Smooth muscle cell (in vitro differentiated cells): ENCODE measurements around the gene LAMA3. TPM values are rescaled to one million over a fixed set of nuclear protein-coding genes. Genes with fewer than 3 reads are reported as not detected.

ENCODE experiments used
- DNase-seq: peaks from one replicate; lab custom pipeline; 2025; ENCODE audit not compliant: unreplicated experiment; lab: John Stamatoyannopoulos, UW
- H2AFZ ChIP-seq: fragments of 200-600 bp; sonication (generic); 2 replicates; pipeline ENCODE4 v1.6.0; 2016; ENCODE audit warnings: antibody characterized with exemption, low read depth, mild to moderate bottlenecking
- H3F3A ChIP-seq: fragments of 200-600 bp; sonication (generic); 2 replicates; pipeline ENCODE4 v1.6.0; 2017; ENCODE audit warnings: antibody characterized with exemption, low read depth
- H3K27ac ChIP-seq: fragments of 200-600 bp; sonication (generic); 2 replicates; pipeline ENCODE4 v1.5.1; 2016; ENCODE audit warnings: low read depth, mild to moderate bottlenecking
- H3K27me3 ChIP-seq: fragments of 200-600 bp; sonication (generic); 2 replicates; pipeline ENCODE4 v1.6.1; 2016; ENCODE audit warnings: low read depth, mild to moderate bottlenecking
- H3K36me3 ChIP-seq: fragments of 200-600 bp; sonication (generic); 2 replicates; pipeline ENCODE4 v1.5.1; 2016; ENCODE audit warnings: low read depth
- H3K4me1 ChIP-seq: fragments of 200-600 bp; sonication (generic); 2 replicates; pipeline ENCODE4 v1.5.1; 2016; ENCODE audit warnings: low read depth
- H3K4me2 ChIP-seq: fragments of 200-600 bp; sonication (generic); 2 replicates; pipeline ENCODE4 v1.6.0; 2016; ENCODE audit warnings: mild to moderate bottlenecking
- H3K4me3 ChIP-seq: fragments of 200-600 bp; sonication (generic); 2 replicates; pipeline ENCODE4 v1.5.1; 2016; ENCODE audit warnings: mild to moderate bottlenecking
- H3K79me2 ChIP-seq: fragments of 200-600 bp; sonication (generic); 2 replicates; pipeline ENCODE4 v1.6.0; 2016; ENCODE audit warnings: low read depth, mild to moderate bottlenecking
- H3K9ac ChIP-seq: fragments of 200-600 bp; sonication (generic); 2 replicates; pipeline ENCODE4 v1.6.0; 2016; ENCODE audit warnings: low read depth
- H3K9me3 ChIP-seq: fragments of 200-600 bp; sonication (generic); replicated peaks from 2 replicates; pipeline ENCODE4 v1.5.1; 2016; ENCODE audit warnings: low read depth
- H4K20me1 ChIP-seq: fragments of 200-600 bp; sonication (generic); 2 replicates; pipeline ENCODE4 v1.6.0; 2016; ENCODE audit warnings: low read depth
- CTCF ChIP-seq: fragments of 200-600 bp; sonication (generic); IDR thresholded peaks from 2 replicates; pipeline ENCODE4 v1.5.1; 2017; ENCODE audit warnings: borderline replicate concordance, mild to moderate bottlenecking, antibody characterized with exemption; ENCODE audit not compliant: insufficient read depth, poor library complexity, severe bottlenecking
- WGBS: methylation state at CpG from one replicate; pipeline ENCODE4 v1.1.7; 2016; ENCODE audit warnings: low lambda C conversion rate; 5-methylcytosine and 5-hydroxymethylcytosine counted together
- polyA plus RNA-seq: library from polyadenylated mRNA; unstranded; fragments of >200 nt; fragmentation: Nextera tagmentation; extraction: Ambion mirVana; gene quantifications from 2 replicates; pipeline ENCODE4 v1.2.1, GENCODE V29; 2016
- total RNA-seq: library from RNA; depleted of rRNA; stranded (reverse); fragments of >200 nt; gene quantifications from 2 replicates; pipeline ENCODE4 v1.2.3, GENCODE V29; 2014

Gene LAMA3
- total and polyA plus RNA-seq, 2 experiments from 2014 or later: 7.8 to 23.1 TPM

GRCh38 chr18:23650968-23651927, 38.0 kb upstream of the LAMA3 start:
- Histone ChIP-seq H2AFZ (no peak overlapping the region), H3K79me2 (no peaks in the 10 kb centered on the region), H3K4me1 (no peaks in the 10 kb centered on the region), H4K20me1 (no peaks in the 10 kb centered on the region), H3K9ac (no peak overlapping the region), H3K36me3 (no peaks in the 10 kb centered on the region), H3K27ac (no peak overlapping the region), H3K27me3 (peaks cover 4% of the 10 kb centered on the region), H3K4me2 (no peak overlapping the region), H3K9me3 (no peaks in the 10 kb centered on the region), H3F3A (no peaks in the 10 kb centered on the region), H3K4me3 (no peak overlapping the region)
- TF ChIP-seq CTCF: no peak
- WGBS: 87% methylated on average over 6 of the region's 6 CpGs
- no peak for DNase-seq

DNA sequence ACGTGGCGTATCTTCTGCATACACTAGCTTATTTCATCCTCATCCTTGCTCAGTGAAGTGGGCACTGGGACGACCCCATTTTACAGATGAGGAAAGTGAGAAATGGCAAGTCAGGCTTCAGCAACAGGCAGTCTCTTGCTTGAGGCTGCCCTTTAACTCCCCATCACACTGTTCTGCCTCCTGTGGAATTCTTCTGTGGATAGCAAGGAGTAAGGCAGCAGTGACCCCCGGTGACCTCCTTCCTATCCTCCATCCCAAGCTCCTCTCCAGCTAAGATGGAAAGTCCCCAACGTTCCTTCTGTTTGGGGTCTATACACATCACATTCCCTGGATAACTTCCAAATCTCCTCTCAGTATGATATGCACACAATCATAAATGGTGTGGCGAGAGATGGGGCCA, 37.0 kb upstream of the LAMA3 start:
- no peak overlapping the region for H3K4me2 ChIP-seq
- no peak for DNase-seq
- no peak overlapping the region for H3K27ac ChIP-seq
- no peak overlapping the region for H3K9ac ChIP-seq
- H3F3A ChIP-seq: no peaks in the 10 kb centered on the region
- WGBS: 86% methylated on average over 6 of the region's 6 CpGs
- H2AFZ ChIP-seq: no peak overlapping the region
- TF ChIP-seq CTCF: no peak
- no peaks in the 10 kb centered on the region for H3K9me3 ChIP-seq
- H3K79me2 ChIP-seq: no peaks in the 10 kb centered on the region
- H3K4me3 ChIP-seq: no peak overlapping the region
- peaks cover 4% of the 10 kb centered on the region for H3K27me3 ChIP-seq
- H3K4me1 ChIP-seq: no peaks in the 10 kb centered on the region
- no peaks in the 10 kb centered on the region for H4K20me1 ChIP-seq
- H3K36me3 ChIP-seq: no peaks in the 10 kb centered on the region

- no peak for TF ChIP-seq CTCF
- no peaks in the 10 kb centered on the region for H3K4me1 ChIP-seq
Observed at GRCh38 chr18:23658285-23658684, 31.0 kb upstream of the LAMA3 start.

More at GRCh38 chr18:23658285-23658684, 31.0 kb upstream of the LAMA3 start:
- WGBS: 94% methylated on average over 5 of the region's 5 CpGs
- Histone ChIP-seq H2AFZ (no peak overlapping the region), H3K4me3 (no peak overlapping the region), H3K27me3 (peaks cover 35% of the 10 kb centered on the region), H3K27ac (no peak overlapping the region), H3K9me3 (no peaks in the 10 kb centered on the region), H4K20me1 (no peaks in the 10 kb centered on the region), H3K9ac (no peak overlapping the region), H3K36me3 (no peaks in the 10 kb centered on the region), H3K79me2 (no peaks in the 10 kb centered on the region), H3F3A (no peaks in the 10 kb centered on the region), H3K4me2 (no peak overlapping the region)
- DNase-seq: no peak
